OCI-M2 (cell line): ENCODE data around the gene NF1.

Source experiments
- DNase-seq: peaks from one replicate; lab custom pipeline; 2025; ENCODE audit not compliant: unreplicated experiment; lab: John Stamatoyannopoulos, UW

NF1 gene

DNA sequence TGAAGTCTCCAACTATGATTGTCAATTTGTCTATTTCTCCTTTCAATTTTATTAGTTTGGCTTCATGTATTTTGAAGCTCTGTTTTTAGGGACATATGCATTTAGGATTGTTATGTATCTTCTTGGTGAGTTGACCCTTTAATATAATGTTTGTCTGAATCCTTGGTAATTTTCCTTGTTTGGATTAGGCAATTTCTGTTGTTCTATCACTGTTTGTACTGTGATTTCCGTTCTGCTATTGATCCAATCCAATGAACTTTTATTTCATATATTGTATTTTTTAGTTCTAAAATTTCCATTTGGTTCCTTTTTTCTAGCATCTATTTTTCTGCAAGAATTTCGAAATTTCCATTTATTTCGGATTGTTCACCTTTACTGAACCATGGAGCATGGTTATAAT lies 327.7 kb downstream of the NF1 start:
- no peak for DNase-seq

- DNase-seq, result no peak
Measured at GRCh38 chr17:31424944-31425281, 330.1 kb downstream of the NF1 start.

GRCh38 chr17:31425282-31426040 lies 330.7 kb downstream of the NF1 start:
- no peak for DNase-seq
